Stimulated activated CD4-positive, alpha-beta T cell treated with anti-CD3 and anti-CD28 coated beads, Interleukin-1b, Interleukin-23, amount 100 ng/mL, for 24 hours (primary cell): ENCODE measurements around the gene OR5AR1.
"Not testable (repeated sequence)": the region's sequence is repeated elsewhere in the genome, so short reads cannot be mapped to it uniquely, and the experiment has no call there.

Experiments used
- DNase-seq, 4 experiments: peaks; one replicate each; pipeline ENCODE4 v3.0.0-alpha.2; 2020; ENCODE audit warnings: low read depth in 4 of 4, low spot score in 1 of 4

OR5AR1 gene

DNA sequence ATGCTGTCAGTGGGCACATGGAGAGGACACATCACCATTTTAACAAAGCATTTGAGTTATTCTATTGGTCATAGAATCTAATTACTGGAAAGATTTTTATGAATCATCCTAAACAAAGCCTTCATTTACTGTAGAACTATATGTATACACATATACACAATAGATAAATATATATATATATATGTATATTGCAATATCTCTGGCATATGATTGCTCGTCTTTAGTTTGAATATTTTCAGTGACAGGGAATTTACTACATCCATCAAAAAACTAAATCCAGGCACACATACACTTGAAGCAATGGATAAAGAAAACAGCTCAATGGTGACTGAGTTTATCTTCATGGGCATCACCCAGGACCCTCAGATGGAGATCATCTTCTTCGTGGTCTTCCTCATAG, at the start of gene OR5AR1:
Gene OR5AR1, plus strand, starts transcription at position 301 of the 400 bp plus-strand sequence. Its CDS starts 0 bp downstream, at position 301.
- no peak for DNase-seq

DNA sequence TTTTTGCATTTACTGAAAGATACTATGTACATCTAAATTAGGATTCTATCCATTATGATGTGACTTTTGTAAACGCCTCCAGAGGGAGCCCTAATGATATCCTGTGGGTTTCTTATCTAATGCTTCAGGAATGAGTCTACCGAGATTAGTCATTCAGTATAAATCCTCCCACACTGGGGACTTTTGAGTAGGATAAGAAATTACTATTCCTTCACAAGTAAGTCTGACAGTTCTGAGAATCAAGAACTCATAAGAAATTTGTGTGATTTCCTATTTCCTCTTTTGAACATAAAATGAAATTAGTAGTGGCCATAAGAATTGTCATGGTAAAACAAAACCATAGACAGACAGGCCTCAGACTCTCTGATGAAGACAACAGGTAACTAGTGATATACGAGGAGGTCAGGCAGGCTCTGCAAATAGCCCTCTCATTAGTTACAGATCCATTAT, 38.8 kb upstream of the OR5AR1 start:
- no peak for DNase-seq

DNA sequence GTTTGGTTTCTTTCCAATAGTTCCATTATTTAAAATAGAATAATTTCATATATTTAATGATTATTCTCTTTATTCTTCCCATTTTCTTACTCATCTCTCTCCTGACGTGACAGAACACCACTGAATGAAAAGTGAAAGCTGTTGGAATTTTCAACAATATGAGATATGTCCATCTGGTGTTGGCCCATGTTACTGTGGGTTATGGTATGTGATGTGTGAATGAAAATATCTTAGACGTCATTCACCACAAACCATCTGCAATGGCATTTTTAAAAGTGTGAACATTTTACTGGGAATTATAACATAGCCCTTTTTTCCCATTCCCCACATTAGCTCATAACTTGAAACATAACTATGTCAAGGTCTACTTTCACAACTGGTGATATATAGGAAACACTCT, 37.5 kb upstream of the OR5AR1 start:
- no peak for DNase-seq

DNA sequence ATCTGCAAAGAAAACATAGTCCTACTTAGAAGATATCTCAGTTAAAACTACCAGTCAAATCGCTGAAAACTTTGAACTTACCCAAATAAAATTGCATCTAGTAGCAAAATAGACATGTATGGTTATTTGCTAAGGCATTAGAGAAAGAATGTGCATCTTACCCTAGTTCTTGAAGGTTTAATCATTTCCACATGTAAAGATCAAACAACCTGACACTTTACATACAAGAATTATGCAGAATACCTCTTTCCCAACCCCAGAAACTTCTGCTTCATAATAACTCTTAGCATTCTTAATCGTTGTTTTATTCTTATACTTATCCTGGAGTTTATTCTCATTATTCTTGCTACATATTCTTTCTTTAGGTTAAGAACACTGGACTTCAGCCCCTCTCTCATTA, 31.2 kb upstream of the OR5AR1 start:
- DNase-seq: no peak

DNA sequence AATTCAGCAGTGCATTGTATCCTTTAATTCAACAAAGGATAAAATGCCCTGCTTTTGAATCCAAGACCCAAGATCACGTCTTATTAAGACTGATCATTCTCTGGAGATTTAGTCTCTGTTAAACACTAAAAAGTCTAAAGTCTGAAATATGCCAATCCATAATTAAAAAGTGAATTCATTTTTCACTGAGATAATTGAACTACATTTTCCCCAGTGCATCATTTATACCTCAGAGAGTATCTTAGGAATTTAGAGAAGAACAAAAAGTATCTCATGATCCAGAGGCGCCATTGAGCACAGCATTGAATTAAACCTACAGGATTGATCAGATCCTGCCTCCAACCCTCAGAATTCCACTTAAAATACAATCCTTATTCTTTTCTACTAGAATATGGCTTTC, 26.6 kb upstream of the OR5AR1 start:
- DNase-seq: no peak

DNA sequence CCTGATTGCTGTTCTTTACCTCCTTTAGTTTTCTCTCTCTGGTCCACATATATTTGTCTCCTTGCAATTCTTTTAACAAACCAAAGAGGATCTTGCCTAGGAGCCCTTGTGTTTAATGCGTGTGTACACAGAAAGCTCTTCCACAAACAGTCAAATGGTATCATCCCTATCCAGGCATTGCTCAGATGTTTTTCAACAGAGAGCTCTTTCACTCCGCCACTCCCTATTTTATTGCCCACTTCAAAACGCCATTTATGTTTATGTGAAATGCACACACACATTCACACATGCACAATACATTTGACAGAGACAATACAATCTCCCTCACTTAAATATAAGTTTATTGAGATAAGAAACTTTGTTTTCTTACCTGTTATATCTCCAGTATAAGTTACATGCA, 26.0 kb upstream of the OR5AR1 start:
- DNase-seq: no peak

- DNase-seq: no peak
Measured at GRCh38 chr11:56642339-56642738, 21.1 kb upstream of the OR5AR1 start, which contains the start of gene OR5AP2. OR5AP2 (minus strand) TSS chr11:56642439; CDS start chr11:56642439, 0 bp downstream.

DNA sequence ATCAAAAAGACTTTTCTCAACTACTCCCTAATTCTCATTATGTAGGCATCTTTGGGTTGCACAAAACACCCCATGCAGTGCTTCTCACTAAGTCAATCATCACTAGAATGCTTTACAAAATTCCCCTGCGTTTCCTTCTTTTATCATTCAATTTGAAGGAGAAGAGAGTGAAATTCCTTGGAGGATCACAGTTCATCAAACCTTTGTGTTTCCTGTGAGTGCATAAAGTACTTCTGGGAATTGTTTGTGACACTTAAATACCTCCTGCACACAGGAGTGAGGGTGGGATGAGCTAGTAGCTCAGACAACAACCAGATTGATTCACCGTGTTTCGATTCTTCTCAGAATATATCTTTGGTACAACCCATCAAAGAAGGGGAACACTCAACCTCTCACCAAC, 3.7 kb upstream of the OR5AR1 start:
- no peak for DNase-seq

- DNase-seq: no peak
Measured at GRCh38 chr11:56670984-56671383, 7.5 kb downstream of the OR5AR1 start.

DNA sequence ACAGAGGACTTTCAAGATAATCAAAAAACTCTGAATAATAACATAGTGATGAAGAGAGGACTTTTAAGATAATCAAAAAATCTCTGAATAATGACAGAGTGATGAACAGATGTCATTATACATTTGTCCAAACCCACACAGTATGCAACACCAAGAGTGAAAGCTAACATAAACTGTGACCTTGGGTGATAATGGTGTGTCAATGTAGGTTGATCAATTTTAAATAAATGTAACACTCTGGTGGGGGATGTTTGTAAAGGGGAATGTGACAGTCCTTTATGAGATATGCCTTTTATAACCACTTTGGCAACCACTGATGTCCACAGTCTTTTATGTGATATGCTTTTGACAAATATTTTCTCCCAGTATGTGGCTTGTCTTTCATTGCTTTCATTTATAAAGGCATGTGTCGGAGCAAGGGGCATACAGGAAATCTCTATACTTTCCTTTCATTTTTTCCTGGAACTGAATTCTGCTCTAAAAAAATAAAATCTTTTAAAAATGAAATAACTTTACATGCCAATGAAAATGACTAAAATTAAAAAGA, 25.1 kb downstream of the OR5AR1 start:
- DNase-seq: no peak

DNA sequence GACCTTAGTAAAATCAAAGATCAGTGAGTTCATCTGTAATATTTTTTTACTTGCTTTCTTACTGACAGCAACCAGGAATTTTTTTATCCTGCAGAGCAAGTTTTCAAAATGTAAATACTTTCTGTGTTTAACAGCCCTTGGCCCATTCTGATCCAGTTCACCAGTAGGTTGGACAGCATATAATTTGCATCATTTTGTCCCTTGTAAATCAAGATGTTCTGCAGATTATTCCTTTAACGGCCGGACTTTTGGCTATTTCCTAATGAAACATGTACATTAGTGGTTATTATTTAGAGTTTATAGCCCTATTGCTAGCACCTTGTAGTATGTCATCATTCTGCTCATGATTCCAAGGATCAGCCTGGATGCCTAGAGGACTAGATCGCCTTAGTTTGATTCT, 27.7 kb downstream of the OR5AR1 start:
- not testable (repeated sequence) for DNase-seq

GRCh38 chr11:56693428-56693827, 29.9 kb downstream of the OR5AR1 start:
- DNase-seq: no peak

DNA sequence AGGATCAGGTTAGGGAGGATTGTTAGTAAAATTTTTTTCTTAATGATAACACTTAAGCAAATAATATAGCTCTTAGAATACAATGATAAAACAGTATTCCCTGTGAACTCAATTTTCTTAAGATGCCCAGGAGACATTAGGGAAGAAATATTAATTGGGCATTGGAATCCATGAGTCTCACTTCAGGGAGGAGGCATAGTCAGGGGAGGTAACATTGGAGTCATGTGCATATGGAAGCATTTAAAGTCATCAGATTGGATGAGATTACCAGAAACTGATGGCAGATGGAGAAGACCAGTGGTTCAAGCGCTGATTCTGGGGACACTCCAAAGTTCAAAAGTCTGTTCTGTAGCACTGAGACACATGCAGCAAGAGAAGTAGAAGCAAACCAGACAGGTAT, 35.3 kb downstream of the OR5AR1 start, which contains the start of gene OR9G1:
Gene OR9G1, plus strand, starts transcription at position 301 of the 400 bp plus-strand sequence. CDS start 1,293 bp downstream, outside the sequence.
- DNase-seq: no peak

DNA sequence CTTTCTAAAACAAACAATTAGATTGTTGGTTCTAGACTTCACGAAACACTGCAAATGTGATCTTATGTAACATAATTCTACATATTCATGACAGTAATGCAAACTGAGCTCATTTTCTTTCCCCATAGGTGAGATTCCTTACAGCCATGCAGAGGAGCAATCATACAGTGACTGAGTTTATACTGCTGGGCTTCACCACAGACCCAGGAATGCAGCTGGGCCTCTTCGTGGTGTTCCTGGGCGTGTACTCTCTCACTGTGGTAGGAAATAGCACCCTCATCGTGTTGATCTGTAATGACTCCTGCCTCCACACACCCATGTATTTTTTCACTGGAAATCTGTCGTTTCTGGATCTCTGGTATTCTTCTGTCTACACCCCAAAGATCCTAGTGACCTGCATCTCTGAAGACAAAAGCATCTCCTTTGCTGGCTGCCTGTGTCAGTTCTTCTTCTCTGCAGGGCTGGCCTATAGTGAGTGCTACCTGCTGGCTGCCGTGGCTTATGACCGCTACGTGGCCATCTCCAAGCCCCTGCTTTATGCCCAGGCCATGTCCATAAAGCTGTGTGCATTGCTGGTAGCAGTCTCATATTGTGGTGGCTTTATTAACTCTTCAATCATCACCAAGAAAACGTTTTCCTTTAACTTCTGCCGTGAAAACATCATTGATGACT, 36.9 kb downstream of the OR5AR1 start:
- no peak for DNase-seq

GRCh38 chr11:56700914-56701485, 37.5 kb downstream of the OR5AR1 start:
- no peak for DNase-seq

GRCh38 chr11:56705784-56706396, 42.4 kb downstream of the OR5AR1 start:
- DNase-seq: no peak

- no peak for DNase-seq
Measured at GRCh38 chr11:56706486-56706885, 43.0 kb downstream of the OR5AR1 start.

GRCh38 chr11:56714206-56714605, 50.7 kb downstream of the OR5AR1 start:
- DNase-seq: no peak
